CD14-positive monocyte (primary cell): ENCODE measurements around the gene UBE3A. TPM values are rescaled to one million over a fixed set of nuclear protein-coding genes. Genes with fewer than 3 reads are reported as not detected.

ENCODE experiments used
- DNase-seq, 3 donors: peaks; one replicate each; pipeline ENCODE4 v3.0.0-alpha.2; 2011 to 2022
- H2AFZ ChIP-seq: 2 replicates; pipeline ENCODE4 v1.6.0; 2012; ENCODE audit warnings: mild to moderate bottlenecking, low read depth, low read length, inconsistent platforms; ENCODE audit not compliant: insufficient read depth, poor library complexity, severe bottlenecking
- H3K27ac ChIP-seq, 2 donors: 1 replicate in 1 of 2; 2 replicates in 1 of 2; pipeline ENCODE4 v1.5.1; 2012 to 2013; ENCODE audit warnings: low read length in 2 of 2, control low read depth in 1 of 2, inconsistent platforms in 1 of 2, low read depth in 1 of 2, mild to moderate bottlenecking in 1 of 2
- H3K27me3 ChIP-seq, 2 donors: one replicate each; pipeline versions ENCODE4 v1.6.0 to v1.6.1; 2011 to 2013; ENCODE audit warnings: low read length in 2 of 2; ENCODE audit not compliant: control insufficient read depth in 2 of 2, insufficient read depth in 2 of 2
- H3K36me3 ChIP-seq, 2 donors: replicated peaks in 1 of 2; 1 replicate in 1 of 2; 2 replicates in 1 of 2; pipeline versions ENCODE4 v1.5.1 to v1.6.1; 2012 to 2013; ENCODE audit warnings: low read length in 2 of 2, control low read depth in 1 of 2, inconsistent platforms in 1 of 2, mild to moderate bottlenecking in 1 of 2; ENCODE audit not compliant: insufficient read depth in 2 of 2, control insufficient read depth in 1 of 2
- H3K4me1 ChIP-seq, 2 donors: 1 replicate in 1 of 2; 2 replicates in 1 of 2; pipeline versions ENCODE4 v1.5.1 to v1.6.1; 2012 to 2013; ENCODE audit warnings: low read length in 2 of 2, control low read depth in 1 of 2, inconsistent platforms in 1 of 2, mild to moderate bottlenecking in 1 of 2, moderate library complexity in 1 of 2; ENCODE audit not compliant: insufficient read depth in 2 of 2, control insufficient read depth in 1 of 2
- H3K4me2 ChIP-seq: replicated peaks from 2 replicates; pipeline ENCODE3; 2012; ENCODE audit warnings: low read length, moderate library complexity, mild to moderate bottlenecking; ENCODE audit not compliant: poor library complexity, severe bottlenecking; ENCODE audit errors: extremely low read depth
- H3K4me3 ChIP-seq, 3 experiments: fragments of 200-600 bp in 1 of 3; sonication (generic) in 1 of 3; replicated peaks in 1 of 3; 1 replicate in 2 of 3; 2 replicates in 1 of 3; pipeline ENCODE4 v1.5.1; 2011 to 2013; ENCODE audit warnings: low read length in 3 of 3, mild to moderate bottlenecking in 3 of 3, control low read depth in 2 of 3, low read depth in 2 of 3, inconsistent platforms in 1 of 3, moderate library complexity in 1 of 3
- H3K79me2 ChIP-seq: 2 replicates; pipeline ENCODE4 v1.6.0; 2012; ENCODE audit warnings: mild to moderate bottlenecking, control low read depth, inconsistent platforms, low read length, moderate library complexity; ENCODE audit not compliant: insufficient read depth
- H3K9ac ChIP-seq: 2 replicates; pipeline ENCODE4 v1.6.0; 2017; ENCODE audit warnings: low read length, mild to moderate bottlenecking; ENCODE audit not compliant: insufficient read depth, poor library complexity, severe bottlenecking
- H3K9me3 ChIP-seq, 2 donors: replicated peaks in 1 of 2; 1 replicate in 1 of 2; 2 replicates in 1 of 2; pipeline versions ENCODE4 v1.5.1 to v1.6.1; 2012 to 2013; ENCODE audit warnings: low read length in 2 of 2, control low read depth in 1 of 2; ENCODE audit not compliant: control insufficient read depth in 1 of 2, insufficient read depth in 1 of 2
- H4K20me1 ChIP-seq: 2 replicates; pipeline ENCODE4 v1.6.0; 2012; ENCODE audit warnings: mild to moderate bottlenecking, low read length, control low read depth, moderate library complexity; ENCODE audit not compliant: insufficient read depth
- H3K27ac Mint-ChIP-seq, 7 donors: one replicate each; pipeline ENCODE4 v1.8.0; 2020; ENCODE audit warnings: mild to moderate bottlenecking in 7 of 7, mixed read lengths in 7 of 7, moderate library complexity in 6 of 7, inconsistent platforms in 2 of 7
- H3K27me3 Mint-ChIP-seq, 3 donors: one replicate each; pipeline ENCODE4 v1.8.0; 2021 to 2022; ENCODE audit warnings: low read depth in 3 of 3, mild to moderate bottlenecking in 3 of 3, mixed read lengths in 3 of 3, moderate library complexity in 3 of 3, inconsistent platforms in 1 of 3
- H3K36me3 Mint-ChIP-seq, 2 donors: one replicate each; pipeline ENCODE4 v1.8.0; 2020; ENCODE audit warnings: mixed read lengths in 2 of 2, inconsistent platforms in 1 of 2, mild to moderate bottlenecking in 1 of 2
- H3K4me1 Mint-ChIP-seq: one replicate; pipeline ENCODE4 v1.8.0; 2020; ENCODE audit warnings: mild to moderate bottlenecking, mixed read lengths
- H3K4me3 Mint-ChIP-seq, 2 donors: one replicate each; pipeline ENCODE4 v1.8.0; 2020; ENCODE audit warnings: mild to moderate bottlenecking in 2 of 2, mixed read lengths in 2 of 2, moderate library complexity in 1 of 2
- H3K9me3 Mint-ChIP-seq, 7 donors: one replicate each; pipeline ENCODE4 v1.8.0; 2020 to 2022; ENCODE audit warnings: mixed read lengths in 7 of 7, mild to moderate bottlenecking in 6 of 7, moderate library complexity in 6 of 7, inconsistent platforms in 2 of 7
- WGBS: methylation state at CpG from one replicate; pipeline ENCODE4 v1.1.5; 2013; ENCODE audit warnings: missing lambda C conversion rate; ENCODE audit not compliant: insufficient coverage; 5-methylcytosine and 5-hydroxymethylcytosine counted together
- intact Hi-C, 2 donors: fragments of 100-400 bp; cut with micrococcal nuclease; formaldehyde crosslinking; loops; one replicate each; pipeline versions ENCODE4 v1.15.0 to v1.15.1; 2023
- polyA plus RNA-seq, 3 donors: library from polyadenylated mRNA; depleted of rRNA in 1 of 3; unstranded in 2 of 3; stranded (reverse) in 1 of 3; fragments of 300-500 nt in 2 of 3; fragments of >200 nt in 1 of 3; fragmentation: Illumina TruSeq in 2 of 3; gene quantifications; 1 replicate in 2 of 3; 2 replicates in 1 of 3; pipeline ENCODE4 v1.2.3, GENCODE V29; 2012 to 2021
- TF ChIP-seq, protein P1 (sequence below): fragments of 200-600 bp; IDR thresholded peaks from one replicate; pipeline ENCODE4 v1.8.0; 2022; ENCODE audit warnings: antibody characterized with exemption, mild to moderate bottlenecking

UBE3A gene
- polyA plus RNA-seq, 3 donors: 13.9 to 73.3 (median 54.5) TPM

DNA sequence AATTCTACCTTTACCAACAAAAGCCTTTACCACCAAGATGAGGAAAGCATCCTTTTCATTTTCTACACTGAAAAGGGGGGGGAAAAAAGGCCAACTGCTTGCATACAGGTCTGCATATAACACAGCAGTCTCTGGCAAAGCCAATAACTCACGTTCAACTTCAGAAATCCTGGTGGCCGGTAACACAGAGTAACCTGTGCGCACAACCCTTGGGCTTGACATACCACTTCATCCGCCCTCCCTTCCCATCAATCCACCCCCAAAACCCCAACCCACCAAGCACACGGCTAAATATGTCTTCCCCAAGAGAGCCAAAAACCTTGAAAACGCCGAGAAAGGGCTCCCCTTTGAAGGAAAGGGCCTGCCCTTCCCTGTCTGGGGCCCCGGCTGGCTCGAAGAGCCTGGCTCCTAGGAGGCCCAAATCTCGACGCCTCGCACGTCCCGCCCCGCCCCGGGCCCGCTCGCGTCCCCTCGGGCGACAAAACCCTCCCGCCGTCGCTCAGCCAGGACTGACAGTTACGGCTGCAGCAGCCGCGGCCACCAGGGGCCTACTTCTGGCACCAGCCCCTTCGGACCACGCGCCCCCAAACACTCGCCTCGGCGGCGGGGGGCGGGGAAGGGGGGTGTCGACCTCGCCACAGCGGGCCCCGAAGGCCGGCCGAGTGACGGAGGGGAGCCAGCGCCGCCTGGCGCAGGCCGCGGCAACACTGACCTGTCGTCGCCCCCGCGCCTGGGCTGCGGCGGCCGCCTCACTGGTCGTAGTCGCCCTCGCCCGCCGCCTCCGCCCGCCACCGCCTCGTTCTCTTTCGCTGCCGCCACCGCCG, 835 bp downstream of the UBE3A start:
- Mint-ChIP-seq H3K9me3 (peaks cover 0 to 13% (median 9%) of the 10 kb centered on the region in 7 donors), H3K27me3 (no peaks in the 10 kb centered on the region), H3K4me1 (peaks cover 26% of the 10 kb centered on the region), H3K27ac (peak overlapping the region; percentile 84 to 96 (median 91)), H3K36me3 (peaks cover 0 to 11% of the 10 kb centered on the region in 2 donors), H3K4me3 (peak overlapping the region; percentile 89)
- Histone ChIP-seq H4K20me1 (peaks cover 38% of the 10 kb centered on the region), H3K4me1 (peaks cover 18 to 27% of the 10 kb centered on the region in 2 donors), H3K79me2 (peaks cover 57% of the 10 kb centered on the region), H3K9me3 (no peaks in the 10 kb centered on the region), H3K36me3 (no peaks in the 10 kb centered on the region), H3K27ac (peak overlapping the region; percentile 77 to 92), H3K9ac (peak overlapping the region; percentile 99), H3K4me3 (peak overlapping the region; percentile 58 to 90 (median 80)), H3K4me2 (peak overlapping the region; percentile 77), H2AFZ (peak overlapping the region; percentile 85), H3K27me3 (no peaks in the 10 kb centered on the region)
- DNase-seq: peak; percentile 29 to 61 (median 47)
- intact Hi-C loops: loop anchor here in 1 of 2 donors (5.0 kb wide), 1 partner anchor 36 kb away; no protein-coding TSS in a partner anchor
- TF ChIP-seq, protein P1, sequence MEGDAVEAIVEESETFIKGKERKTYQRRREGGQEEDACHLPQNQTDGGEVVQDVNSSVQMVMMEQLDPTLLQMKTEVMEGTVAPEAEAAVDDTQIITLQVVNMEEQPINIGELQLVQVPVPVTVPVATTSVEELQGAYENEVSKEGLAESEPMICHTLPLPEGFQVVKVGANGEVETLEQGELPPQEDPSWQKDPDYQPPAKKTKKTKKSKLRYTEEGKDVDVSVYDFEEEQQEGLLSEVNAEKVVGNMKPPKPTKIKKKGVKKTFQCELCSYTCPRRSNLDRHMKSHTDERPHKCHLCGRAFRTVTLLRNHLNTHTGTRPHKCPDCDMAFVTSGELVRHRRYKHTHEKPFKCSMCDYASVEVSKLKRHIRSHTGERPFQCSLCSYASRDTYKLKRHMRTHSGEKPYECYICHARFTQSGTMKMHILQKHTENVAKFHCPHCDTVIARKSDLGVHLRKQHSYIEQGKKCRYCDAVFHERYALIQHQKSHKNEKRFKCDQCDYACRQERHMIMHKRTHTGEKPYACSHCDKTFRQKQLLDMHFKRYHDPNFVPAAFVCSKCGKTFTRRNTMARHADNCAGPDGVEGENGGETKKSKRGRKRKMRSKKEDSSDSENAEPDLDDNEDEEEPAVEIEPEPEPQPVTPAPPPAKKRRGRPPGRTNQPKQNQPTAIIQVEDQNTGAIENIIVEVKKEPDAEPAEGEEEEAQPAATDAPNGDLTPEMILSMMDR: peak; percentile 48
- WGBS: under 1% methylated on average over 67 of the region's 67 CpGs

DNA sequence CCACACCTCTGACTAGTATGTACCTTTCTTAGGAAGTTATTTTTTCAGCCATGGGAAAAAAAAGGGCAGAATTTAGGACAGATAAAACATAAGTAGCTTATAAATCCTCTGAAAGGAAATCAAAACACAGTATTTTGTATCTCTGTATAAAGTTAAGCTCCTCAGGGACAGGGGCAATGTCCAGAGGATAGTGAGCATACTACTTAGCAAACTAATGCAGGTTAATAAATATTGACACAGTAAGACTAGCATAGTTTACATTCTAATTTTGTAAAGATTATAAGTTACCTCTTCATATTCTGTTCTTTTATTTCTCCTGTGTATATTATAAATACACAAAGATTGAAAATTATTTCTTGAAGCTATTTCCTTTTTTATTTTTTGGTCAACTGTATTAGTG, 2.1 kb downstream of the UBE3A start:
- intact Hi-C loops: loop anchor here in 1 of 2 donors (5.0 kb wide), 1 partner anchor 34 kb away; no protein-coding TSS in a partner anchor
- Mint-ChIP-seq H3K36me3 (peaks cover 0 to 11% of the 10 kb centered on the region in 2 donors), H3K4me3 (no peak overlapping the region), H3K27me3 (no peaks in the 10 kb centered on the region), H3K9me3 (peaks cover 0 to 9% (median 6%) of the 10 kb centered on the region in 7 donors), H3K27ac (peak overlapping the region in 1 of 7 donors; percentile 42), H3K4me1 (peaks cover 29% of the 10 kb centered on the region)
- H3K9me3 ChIP-seq: no peaks in the 10 kb centered on the region
- peak overlapping the region; percentile 77 for H3K4me2 ChIP-seq
- no peaks in the 10 kb centered on the region for H3K36me3 ChIP-seq
- peaks cover 70% of the 10 kb centered on the region for H3K79me2 ChIP-seq
- H4K20me1 ChIP-seq: peaks cover 50% of the 10 kb centered on the region
- no peak for DNase-seq
- no peaks in the 10 kb centered on the region for H3K27me3 ChIP-seq
- H3K9ac ChIP-seq: no peak overlapping the region
- H3K4me3 ChIP-seq: peak overlapping the region in 1 of 3 experiments; percentile 90
- no peak overlapping the region for H2AFZ ChIP-seq
- TF ChIP-seq, protein P1: no peak
- H3K27ac ChIP-seq: peak overlapping the region in 1 of 2 donors; percentile 9
- peaks cover 18 to 27% of the 10 kb centered on the region in 2 donors for H3K4me1 ChIP-seq
